K562 (cell line): Measurements from ENCODE around the gene ZNRD2.

Source experiments
- DDX20 ChIP-seq: fragments of 450-650 bp; IDR thresholded peaks from 2 replicates; pipeline ENCODE4 v1.6.1; 2016; ENCODE audit warnings: missing genetic modification characterization, low read depth, mild to moderate bottlenecking, missing compliant biosample characterization, moderate library complexity
- ELF4 ChIP-seq: fragments of 450-650 bp; formaldehyde crosslinking; IDR thresholded peaks from 2 replicates; pipeline ENCODE4 v1.4.0; 2022; ENCODE audit warnings: missing genetic modification characterization
- TARDBP ChIP-seq: fragments of 450-650 bp; IDR thresholded peaks from 2 replicates; pipeline ENCODE4 v1.6.1; 2016

DNA sequence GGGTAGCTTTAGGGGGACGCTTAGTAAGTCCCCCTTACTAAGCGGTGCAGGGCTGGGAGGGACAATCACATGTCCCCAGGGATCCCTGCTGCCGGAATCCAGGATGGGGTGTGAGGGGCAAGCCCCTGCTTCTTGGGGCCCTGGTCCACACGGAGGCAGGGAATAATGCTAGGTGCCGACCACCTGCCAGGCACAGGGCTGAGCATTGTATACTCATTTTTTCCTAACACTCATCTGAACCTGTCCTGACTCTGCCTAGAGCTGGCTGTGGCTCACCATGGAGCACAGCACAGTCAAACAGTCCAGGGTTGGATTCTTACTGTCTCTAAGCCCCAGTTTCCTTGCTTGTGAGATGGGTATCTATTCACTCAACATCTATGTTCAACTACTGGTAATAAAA, 10.7 kb upstream of the ZNRD2 start:
- TF ChIP-seq TARDBP (no peak), DDX20 (tag) (no peak), ELF4 (CRISPR knock-in tag) (no peak)
